GM21576 (cell line): ENCODE measurements around the gene BLVRA.
"Not testable (repeated sequence)": the region's sequence is repeated elsewhere in the genome, so short reads cannot be mapped to it uniquely, and the experiment has no call there.

Experiments
- ATAC-seq: cut with Tn5 transposase; IDR thresholded peaks from one replicate; pipeline ENCODE4 v1.9.1; 2021; ENCODE audit warnings: mild to moderate bottlenecking, moderate library complexity; ENCODE audit not compliant: unreplicated experiment

Gene BLVRA

GRCh38 chr7:43799605-43800004 lies 41.1 kb downstream of the BLVRA start:
- ATAC-seq: no peak

DNA sequence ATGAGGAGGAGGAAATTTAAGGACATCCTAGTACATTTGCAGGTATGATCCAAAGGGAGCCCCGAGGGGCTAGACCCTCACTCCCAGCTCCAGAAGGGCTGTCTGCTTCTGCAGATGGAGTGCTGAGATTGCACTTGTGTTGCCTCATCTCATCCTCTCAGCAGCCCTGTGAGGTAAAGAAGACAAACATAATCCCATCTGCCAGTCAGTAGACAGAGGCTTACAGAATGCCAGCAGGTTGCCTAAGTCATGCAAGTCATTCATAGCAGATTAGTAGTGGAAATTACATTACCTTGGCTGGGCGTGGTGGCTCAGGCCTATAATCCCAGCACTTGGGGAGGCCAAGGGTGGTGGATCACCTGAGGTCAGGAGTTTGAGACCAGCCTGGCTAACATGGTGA lies 45.4 kb downstream of the BLVRA start:
- no peak for ATAC-seq

DNA sequence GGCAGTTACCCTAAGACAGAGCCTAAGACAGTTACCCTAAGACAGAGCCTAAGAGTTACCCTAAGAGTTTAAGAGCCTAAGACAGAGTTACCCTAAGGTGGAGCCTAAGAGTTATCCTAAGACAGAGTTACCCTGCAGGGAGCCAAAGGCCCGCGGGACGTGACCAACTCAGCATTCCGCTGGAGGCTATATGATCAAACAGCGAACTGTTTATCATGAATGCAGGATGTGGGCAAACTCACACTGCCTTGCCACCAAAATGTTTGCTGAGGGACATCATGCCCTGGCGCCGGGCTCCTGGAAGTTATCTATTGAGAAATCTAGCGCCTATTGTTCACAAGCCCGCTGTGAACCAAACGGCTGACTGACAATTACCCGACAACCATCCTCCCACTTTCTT lies 49.9 kb downstream of the BLVRA start:
- ATAC-seq: no peak

DNA sequence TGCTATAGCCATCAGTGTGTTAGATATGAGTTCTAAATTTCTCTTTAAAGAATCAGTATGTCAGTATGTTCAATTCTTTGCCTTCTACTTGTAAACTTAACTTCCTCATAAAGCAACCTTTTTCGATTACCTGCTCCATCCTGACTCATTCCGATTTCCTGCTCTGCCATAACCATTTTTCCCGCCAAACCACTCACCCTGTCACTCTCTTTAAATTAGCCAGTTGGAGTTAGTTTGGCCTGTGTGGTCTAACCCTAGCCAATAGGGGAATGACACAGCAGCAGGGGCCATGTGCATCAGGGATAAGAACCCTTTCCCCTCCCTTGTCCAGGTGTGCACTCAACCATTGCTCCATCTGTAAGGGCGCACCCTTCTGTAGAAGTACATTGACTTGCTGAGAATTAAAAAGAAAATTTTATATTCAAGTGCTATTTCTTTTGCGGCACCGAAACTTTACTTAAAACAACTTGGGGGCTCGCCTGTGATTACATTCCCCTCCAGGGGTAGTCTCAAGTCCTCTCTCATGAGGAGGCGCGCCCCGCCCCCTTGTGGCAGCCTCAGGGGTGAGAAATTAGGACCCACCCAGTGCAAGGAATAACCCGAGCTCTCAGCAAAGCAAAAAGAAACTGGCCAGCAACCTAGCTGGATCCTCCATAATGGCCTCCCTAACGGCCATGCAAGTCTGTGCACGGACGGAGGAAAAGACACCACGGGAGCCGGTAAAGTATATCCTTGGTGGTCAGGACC lies 51.9 kb downstream of the BLVRA start:
- ATAC-seq: not testable (repeated sequence)

DNA sequence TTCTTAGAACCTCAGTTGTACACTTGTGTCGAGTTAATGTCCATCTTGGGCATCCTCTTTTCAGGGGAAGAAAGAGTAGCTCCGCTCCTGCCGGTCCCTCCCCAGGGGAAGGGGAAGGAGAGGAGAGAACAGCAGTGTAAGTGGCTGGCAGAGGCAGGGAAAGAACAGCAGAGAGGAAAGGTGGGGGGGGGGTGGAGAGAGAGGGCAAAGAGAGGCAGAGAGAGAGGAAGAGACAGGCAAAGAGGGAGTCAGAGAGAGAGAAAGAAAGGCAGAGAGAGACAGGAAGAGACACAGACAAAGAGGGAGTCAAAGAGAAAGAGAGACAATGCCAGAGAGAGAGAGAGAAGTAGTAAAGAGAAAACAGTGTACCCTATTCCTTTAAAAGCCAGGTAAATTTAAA lies 56.9 kb downstream of the BLVRA start:
- ATAC-seq: no peak

- not testable (repeated sequence) for ATAC-seq
Measured at GRCh38 chr7:43816046-43816797, 57.7 kb downstream of the BLVRA start.

DNA sequence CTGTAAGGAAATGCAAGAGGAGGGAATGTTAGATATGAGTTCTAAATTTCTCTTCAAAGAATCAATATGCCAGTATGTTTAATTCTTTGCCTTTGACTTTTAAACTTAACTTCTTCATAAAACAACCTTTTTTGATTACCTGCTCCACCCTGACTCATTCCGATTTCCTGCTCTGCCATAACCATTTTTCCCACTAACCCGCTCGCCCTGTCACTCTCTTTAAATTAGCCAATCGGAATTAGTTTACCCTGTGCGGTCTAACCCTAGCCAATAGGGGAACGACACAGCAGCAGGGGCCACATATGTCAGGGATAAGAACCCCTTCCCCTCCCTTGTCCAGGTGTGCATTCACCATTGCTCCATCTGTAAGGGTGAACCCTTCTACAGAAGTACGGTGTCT lies 64.9 kb downstream of the BLVRA start:
- not testable (repeated sequence) for ATAC-seq

- ATAC-seq: no peak
Measured at GRCh38 chr7:43823941-43824340, 65.5 kb downstream of the BLVRA start.

DNA sequence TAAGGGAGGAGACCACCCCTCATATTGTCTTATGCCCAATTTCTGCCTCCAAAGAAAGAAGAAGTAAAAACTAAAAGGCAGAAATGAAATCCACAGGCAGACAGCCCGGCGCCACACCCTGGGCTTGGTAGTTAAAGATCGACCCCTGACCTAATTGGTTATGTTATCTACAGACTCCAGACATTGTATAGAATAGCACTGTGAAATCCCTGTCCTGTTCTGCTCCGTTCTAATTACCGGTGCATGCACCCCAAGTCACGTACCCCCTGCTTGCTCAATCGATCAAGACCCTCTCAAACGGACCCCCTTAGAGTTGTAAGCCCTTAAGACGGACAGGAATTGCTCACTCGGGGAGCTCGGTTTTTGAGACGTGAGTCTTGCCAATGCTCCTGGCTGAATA lies 66.0 kb downstream of the BLVRA start:
- ATAC-seq: not testable (repeated sequence)

- no peak for ATAC-seq
Measured at GRCh38 chr7:43824963-43825362, 66.5 kb downstream of the BLVRA start.

GRCh38 chr7:43825391-43825808 lies 66.9 kb downstream of the BLVRA start:
- no peak for ATAC-seq

- not testable (repeated sequence) for ATAC-seq
Measured at GRCh38 chr7:43830917-43831316, 72.4 kb downstream of the BLVRA start.

DNA sequence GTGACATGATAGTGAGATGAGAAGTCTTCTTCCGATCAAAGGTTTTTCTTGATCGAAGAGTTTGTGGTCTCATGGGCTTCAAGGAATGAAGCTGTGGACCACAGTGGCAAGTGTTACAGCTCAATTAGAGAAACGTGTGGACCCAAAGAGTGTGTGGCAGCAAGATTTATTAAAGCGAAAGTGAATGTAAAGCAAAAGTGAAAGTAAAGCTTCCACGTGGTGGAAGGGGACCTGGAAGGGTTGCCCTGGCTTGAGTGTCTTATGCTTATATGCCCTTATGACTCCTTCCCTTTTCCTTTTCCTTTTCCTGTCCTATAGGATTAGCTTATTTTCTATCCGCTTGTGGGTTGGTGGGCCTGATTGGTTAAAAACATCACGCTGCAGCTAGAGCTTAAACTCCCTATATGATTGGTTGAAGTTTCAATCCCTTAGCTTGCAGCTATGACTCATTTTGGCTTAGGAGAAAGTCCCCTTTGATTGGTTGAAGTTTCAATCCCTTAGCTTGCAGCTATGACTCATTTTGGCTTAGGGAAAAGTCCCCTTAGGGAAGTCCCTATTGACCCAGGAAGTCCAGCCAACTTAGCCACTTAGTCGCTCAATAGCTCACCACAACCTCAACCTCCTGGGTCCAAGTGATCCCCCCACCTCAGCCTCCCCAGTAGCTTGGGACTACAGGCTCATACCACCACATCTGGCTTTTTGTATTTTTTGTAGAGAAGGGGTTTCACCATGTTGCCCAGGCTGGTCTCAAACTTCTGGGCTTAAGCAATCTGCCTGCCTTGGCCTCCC lies 76.2 kb downstream of the BLVRA start:
- ATAC-seq: no peak

DNA sequence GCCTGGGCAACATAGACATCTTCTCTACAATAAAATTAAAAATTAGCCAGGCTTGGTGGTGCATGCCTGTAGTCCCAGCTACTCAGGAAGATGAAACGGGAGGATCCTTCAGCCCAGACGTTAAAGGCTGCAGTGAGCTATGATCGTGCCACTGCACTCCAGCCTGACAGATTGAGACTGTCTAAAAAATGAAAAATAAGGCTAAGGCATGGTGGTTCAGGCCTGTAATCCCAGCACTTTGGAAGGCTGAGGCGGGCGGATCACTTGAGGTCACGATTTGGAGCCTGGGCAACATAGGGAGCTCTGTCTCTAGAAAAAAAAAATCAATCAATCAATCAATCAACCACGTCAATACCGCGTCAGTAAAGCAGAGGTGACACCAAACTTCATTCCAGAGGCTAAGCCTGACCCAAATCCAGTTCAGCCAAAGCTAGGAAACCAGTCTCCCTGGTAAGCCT lies 79.8 kb downstream of the BLVRA start:
- no peak for ATAC-seq

GRCh38 chr7:43843296-43843695 lies 84.8 kb downstream of the BLVRA start:
- ATAC-seq: no peak

DNA sequence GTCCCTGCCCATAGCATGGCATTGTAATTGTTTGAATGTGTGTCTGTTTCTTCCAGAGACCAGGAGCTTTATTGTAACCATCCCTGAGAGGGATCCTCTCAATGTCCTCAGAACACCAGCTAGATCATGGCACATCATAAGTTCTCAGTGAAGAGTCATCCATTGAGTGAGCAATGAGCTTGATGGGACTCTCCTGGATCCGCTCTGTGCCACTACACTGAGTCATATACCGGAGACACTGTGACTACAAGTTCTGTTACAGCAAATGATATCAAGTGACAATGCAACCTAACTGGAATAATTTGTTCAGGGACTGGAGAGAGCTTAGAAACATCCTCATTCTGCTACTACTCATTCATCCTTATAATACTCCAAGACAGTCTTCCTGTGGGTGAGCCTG lies 85.8 kb downstream of the BLVRA start:
- ATAC-seq: no peak

DNA sequence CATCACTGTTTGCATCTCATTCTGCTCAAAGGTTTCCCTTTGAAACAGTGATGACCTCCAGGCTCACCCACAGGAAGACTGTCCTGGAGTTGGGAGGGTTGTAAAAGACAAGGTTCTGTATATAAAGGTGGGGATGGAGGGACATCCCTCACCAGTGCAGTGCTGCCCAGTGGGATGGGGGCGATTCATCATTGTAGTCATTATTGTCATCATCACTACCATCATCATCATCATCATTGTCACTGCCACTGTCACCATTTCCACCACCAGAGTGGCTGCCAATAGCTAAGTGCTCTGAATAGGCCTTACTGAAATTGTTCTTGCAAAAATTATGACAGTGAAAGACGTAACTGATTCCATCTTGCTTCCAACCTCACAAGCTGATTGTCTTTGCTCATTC lies 86.2 kb downstream of the BLVRA start:
- ATAC-seq: no peak

- no peak for ATAC-seq
Measured at GRCh38 chr7:43847496-43847895, 89.0 kb downstream of the BLVRA start.

DNA sequence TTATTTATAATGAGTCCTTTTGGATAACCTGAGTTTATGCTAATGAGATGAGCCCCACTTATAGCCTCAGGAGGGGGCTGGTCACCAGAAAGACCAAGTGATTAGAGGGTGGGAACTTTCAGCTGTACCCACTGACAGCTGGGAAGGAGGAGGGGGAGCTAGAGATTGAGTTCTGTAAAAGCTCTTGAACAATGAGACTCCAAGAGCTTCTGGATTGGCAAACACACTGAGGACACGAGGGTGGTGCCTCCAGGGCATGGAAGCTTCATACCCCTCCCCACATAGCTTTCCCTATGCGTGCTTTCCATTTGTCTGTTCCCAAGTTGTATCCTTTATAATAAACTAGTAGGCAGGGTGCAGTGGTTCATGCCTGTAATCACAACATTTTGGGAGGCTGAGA lies 90.6 kb downstream of the BLVRA start:
- no peak for ATAC-seq

DNA sequence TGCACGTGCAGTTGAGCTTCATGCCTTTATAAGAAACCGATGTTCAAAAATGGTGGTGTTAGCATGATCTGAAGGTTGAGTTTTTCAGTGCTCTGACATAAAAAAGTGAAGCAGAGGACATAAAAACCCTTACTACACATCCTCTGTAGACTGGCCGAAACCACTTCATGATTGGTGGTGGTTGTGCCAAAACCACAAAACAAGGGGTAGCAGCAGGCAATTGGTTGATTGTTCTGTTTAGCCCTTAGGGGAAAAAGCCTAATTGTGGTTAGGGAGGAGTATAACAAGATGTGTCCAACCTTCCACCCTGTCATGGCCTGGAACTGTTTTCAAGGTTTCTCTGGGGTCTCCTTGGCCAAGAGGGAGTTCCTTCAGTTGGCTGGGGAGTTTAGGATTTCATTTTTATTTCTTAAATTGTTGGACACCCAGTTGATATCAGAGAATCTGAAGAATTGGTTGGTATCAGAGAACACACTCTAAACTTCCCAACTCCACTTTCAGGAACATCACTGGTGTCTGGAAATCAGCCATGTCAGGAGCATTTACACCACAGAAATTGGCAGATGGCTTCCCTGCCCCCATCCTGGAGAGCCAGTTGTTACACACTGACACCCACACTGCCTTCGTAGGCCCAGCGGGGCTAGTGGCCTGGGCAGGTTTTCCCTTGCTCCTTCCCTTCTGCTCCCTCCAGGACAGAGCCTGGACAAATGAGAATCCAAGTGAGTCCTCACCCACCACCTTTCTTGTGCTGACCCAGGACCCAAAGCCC lies 92.1 kb downstream of the BLVRA start:
- ATAC-seq: no peak

DNA sequence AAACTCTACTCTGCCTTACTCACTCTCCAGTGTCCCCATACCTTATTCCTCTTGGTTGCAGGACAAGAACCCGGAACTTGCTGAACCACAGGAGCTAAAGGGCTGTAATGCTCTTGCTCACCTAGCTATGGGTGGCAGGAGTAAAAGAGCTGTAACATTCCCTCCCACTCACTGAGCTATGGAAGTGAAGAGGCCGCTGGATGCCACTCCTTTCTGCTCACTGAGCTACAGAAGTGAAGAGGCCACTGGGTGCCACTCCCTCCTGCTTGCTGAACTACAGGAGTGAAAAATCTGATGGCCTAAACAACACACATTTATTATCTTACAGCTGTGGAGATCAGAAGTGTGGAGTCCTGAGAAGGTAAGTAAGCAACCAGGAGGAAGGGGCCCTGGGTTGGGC lies 93.3 kb downstream of the BLVRA start:
- ATAC-seq: no peak
